ENCODE measurements around the gene SAP25.

SAP25 gene

GRCh38 chr7:100604028-100604975, 30.6 kb upstream of the SAP25 start:
- peak; percentile 64 for DNase-seq (ENCODE audit: low read depth)
- TF ChIP-seq CTCF (conservative IDR thresholded peaks at IDR 0.05; ENCODE audit: low read depth, low read length): peak; percentile 54
- H3K4me3 ChIP-seq (ENCODE audit: low read depth, low read length): peak overlapping the region; percentile 63

DNA sequence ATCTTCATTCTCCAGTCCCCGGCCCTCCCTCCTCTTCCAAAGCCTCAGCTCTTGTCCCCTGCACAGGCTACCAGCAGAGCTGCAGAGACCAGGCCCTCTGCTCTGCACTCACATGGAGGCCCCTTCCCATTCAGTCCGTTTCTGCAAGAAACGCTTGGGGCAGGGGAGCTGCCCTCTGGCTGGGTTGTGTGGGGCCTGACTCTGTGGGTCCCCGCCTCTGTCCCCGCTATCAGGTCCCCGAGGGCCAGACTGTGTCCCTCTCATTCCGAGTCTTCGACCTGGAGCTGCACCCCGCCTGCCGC, 30.0 kb upstream of the SAP25 start:
- no peak for TF ChIP-seq CTCF (conservative IDR thresholded peaks at IDR 0.05; ENCODE audit: low read depth, low read length)
- H3K4me3 ChIP-seq (ENCODE audit: low read depth, low read length): peak overlapping the region; percentile 63
- DNase-seq (ENCODE audit: low read depth): peak; percentile 34

- DNase-seq (ENCODE audit: low read depth): peak; percentile 73
- no peak for TF ChIP-seq CTCF (conservative IDR thresholded peaks at IDR 0.05; ENCODE audit: low read depth, low read length)
- H3K4me3 ChIP-seq (ENCODE audit: low read depth, low read length): peak overlapping the region; percentile 63
Observed at GRCh38 chr7:100602889-100603725, 29.4 kb upstream of the SAP25 start.

DNA sequence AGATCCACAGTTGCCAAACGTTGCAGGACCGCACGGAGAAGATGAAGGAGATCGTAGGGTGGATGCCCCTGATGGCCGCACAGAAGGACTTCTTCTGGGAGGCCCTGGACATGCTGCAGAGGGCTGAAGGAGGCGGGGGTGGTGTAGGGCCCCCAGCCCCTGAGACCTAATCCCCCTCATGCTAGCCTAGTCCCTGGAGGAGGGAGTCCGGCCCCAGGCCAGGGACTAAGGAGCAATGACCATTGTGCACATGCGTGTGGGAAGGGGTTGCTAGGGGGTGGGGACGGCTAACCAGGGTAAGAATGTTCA, 27.0 kb upstream of the SAP25 start:
- H3K4me3 ChIP-seq (ENCODE audit: low read depth, low read length): no peak overlapping the region
- TF ChIP-seq CTCF (conservative IDR thresholded peaks at IDR 0.05; ENCODE audit: low read depth, low read length): no peak
- no peak for DNase-seq (ENCODE audit: low read depth)

- DNase-seq (ENCODE audit: low read depth): no peak
- no peak for TF ChIP-seq CTCF (conservative IDR thresholded peaks at IDR 0.05; ENCODE audit: low read depth, low read length)
- H3K4me3 ChIP-seq (ENCODE audit: low read depth, low read length): no peak overlapping the region
Observed at GRCh38 chr7:100599911-100600729, 26.4 kb upstream of the SAP25 start.

- TF ChIP-seq CTCF (conservative IDR thresholded peaks at IDR 0.05; ENCODE audit: low read depth, low read length): no peak
- H3K4me3 ChIP-seq (ENCODE audit: low read depth, low read length): no peak overlapping the region
- DNase-seq (ENCODE audit: low read depth): no peak
Observed at GRCh38 chr7:100598425-100598824, 24.7 kb upstream of the SAP25 start.

Data from choroid plexus epithelial cell (primary cell).